AG09309 (cell line): Measurements from ENCODE around the gene HDAC1.

Experiments
- DNase-seq: peaks from one replicate; pipeline ENCODE4 v3.0.0-alpha.2; 2010; ENCODE audit warnings: low read depth
- H3K4me3 ChIP-seq: 2 replicates; pipeline ENCODE4 v1.5.1; 2011; ENCODE audit warnings: mild to moderate bottlenecking, low read depth, low read length, moderate library complexity; ENCODE audit not compliant: control insufficient read depth
- CTCF ChIP-seq: IDR thresholded peaks from 2 replicates; pipeline ENCODE4 v1.5.1; 2011; ENCODE audit warnings: mild to moderate bottlenecking, low read depth, low read length, inconsistent platforms; ENCODE audit not compliant: insufficient read depth, control insufficient read depth; ENCODE audit errors: missing control alignments

The HDAC1 gene

GRCh38 chr1:32335535-32335789 lies 43.6 kb downstream of the HDAC1 start:
- DNase-seq: no peak
- peak overlapping the region; percentile 59 for H3K4me3 ChIP-seq
- TF ChIP-seq CTCF: no peak

DNA sequence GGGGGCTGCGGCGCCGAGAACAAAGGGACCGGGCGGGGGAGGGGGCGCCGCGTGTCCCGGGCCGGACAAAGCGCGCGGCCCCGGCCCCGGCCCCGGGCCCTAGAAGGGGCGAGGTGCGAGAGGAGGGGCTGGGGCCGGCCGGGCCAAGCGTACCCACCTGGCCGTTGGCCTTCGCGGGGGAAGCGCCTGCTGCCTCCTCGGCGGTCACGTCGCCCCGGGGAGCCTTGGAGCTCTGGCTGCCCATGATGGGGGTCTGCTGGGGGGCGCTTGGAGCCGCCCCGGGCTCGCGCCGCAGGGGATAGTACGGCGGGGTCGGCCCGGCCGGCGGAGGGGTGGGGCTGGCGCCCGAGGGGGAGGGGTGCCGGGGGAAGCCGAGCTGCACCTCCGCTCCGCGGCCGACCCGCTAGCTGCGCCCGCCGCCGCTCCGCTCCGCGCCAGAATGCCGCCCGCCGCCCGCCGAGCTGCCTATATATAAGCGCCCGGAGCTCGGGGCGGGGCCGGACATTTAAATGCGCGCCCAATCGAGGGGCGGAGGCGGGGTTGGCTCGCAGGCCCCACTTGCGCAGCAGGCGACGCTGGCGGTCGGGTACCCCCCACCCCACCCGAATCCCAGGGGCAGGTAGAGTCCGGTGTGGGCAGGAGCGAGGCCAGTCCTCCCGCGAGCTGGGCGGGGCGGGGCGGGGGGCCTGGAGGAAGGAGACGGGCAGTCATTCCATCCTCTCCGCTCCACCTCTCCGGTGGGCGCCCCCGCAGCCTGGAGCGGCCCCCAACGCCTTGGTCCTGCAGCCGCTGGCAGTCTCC lies 44.1 kb downstream of the HDAC1 start, which contains the start of gene MARCKSL1:
TSS of gene MARCKSL1 (minus strand) at position 444 of the 801 bp plus-strand sequence. CDS start at position 244, 200 bp downstream.
- no peak for DNase-seq
- peak within 1 kb of the TSS; percentile 59 for H3K4me3 ChIP-seq
- no peak for TF ChIP-seq CTCF

GRCh38 chr1:32336591-32336932 lies 44.7 kb downstream of the HDAC1 start:
- H3K4me3 ChIP-seq: no peak overlapping the region
- no peak for TF ChIP-seq CTCF
- DNase-seq: no peak

DNA sequence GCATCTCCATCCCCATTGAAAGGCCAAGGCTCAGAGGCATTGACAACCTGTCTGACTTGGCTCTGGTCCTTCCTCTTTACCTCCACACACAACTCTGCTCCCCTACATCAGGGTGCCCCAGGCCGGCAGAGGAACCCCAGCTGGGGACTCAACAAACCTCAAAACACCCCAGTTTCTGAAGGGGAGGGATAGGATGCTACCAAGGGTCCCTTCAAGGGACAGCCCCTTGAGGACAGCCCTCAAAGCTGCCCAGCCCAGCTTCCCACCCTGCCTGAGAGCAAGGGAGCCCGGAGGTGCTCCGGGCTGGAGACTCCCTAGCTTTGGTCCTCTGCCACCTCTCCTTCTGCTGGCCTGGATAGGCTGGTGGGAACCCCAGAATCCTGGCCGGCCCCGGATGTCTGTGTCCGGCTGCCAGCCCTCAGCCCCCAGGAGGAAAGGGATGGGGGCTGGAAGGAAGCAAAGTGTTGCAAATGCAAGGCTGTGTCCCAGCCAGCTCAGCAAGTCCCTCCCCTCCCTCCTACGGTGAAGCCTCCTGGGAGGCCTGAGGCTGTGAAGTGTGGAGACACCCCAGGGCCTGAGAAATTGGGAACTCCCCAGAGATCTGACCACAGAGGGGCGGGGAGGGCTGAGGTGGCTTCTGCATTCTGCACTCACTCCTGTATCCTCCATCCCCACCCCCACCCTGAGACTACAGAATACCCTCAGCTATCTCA lies 45.2 kb downstream of the HDAC1 start:
- no peak for DNase-seq
- TF ChIP-seq CTCF: no peak
- H3K4me3 ChIP-seq: no peak overlapping the region

GRCh38 chr1:32337855-32338636 lies 46.2 kb downstream of the HDAC1 start:
- DNase-seq: no peak
- no peak overlapping the region for H3K4me3 ChIP-seq
- no peak for TF ChIP-seq CTCF

DNA sequence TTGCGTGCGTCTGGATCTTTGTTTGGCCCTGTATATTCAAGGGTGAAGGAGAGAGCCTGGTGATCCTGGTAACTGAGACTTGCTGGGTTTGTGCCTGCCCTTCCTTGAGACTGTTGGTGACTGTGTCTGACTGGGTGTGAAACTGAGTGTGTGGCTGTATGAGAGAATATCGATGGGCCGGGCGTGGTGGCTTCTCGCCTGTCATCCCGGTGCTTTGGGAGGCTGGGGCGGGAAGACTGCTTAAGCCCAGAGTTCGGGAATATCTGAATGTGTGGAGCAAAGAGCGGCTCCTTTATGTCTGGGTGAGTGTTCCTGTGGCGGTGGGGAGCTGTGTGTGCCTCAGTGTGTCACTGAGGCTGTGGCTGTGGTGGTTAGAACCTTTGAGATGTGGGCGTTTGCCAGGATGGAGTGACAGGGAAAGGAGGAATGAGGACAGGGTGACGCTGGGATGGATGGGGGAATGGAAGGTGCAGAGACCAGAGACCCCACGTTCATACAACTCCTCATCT lies 46.8 kb downstream of the HDAC1 start:
- TF ChIP-seq CTCF: no peak
- no peak for DNase-seq
- no peak overlapping the region for H3K4me3 ChIP-seq
